ENCODE data around the gene CDH23. TPM values are rescaled to one million over a fixed set of nuclear protein-coding genes. Genes with fewer than 3 reads are reported as not detected.
A peak's percentile ranks its signal among the peaks of the same experiment; 100 is the strongest.

Gene CDH23
- polyA plus RNA-seq, 2 donors = 1.6 to 3.2 TPM

GRCh38 chr10:71589617-71590551 lies 193.2 kb downstream of the CDH23 start:
- no peaks in the 10 kb centered on the region for H3K4me1 ChIP-seq (ENCODE audit: control insufficient read depth in 2 of 2, insufficient read depth in 2 of 2, low read length in 1 of 2)
- H3K4me3 ChIP-seq (ENCODE audit: low read depth in 1 of 2, low read length in 2 of 2) = no peak overlapping the region
- no peaks in the 10 kb centered on the region for H3K36me3 ChIP-seq (ENCODE audit: control insufficient read depth in 2 of 2, insufficient read depth in 2 of 2, low read length in 1 of 2)
- no peaks in the 10 kb centered on the region for H3K9me3 ChIP-seq (ENCODE audit: control insufficient read depth in 2 of 2, insufficient read depth in 1 of 2, low read depth in 1 of 2, low read length in 1 of 2)
- H3K27ac ChIP-seq (ENCODE audit: low read depth in 2 of 2, low read length in 1 of 2) = no peak overlapping the region
- no peaks in the 10 kb centered on the region for H3K27me3 ChIP-seq (ENCODE audit: control insufficient read depth in 1 of 2, insufficient read depth in 2 of 2, low read length in 2 of 2)
- WGBS, 2 donors = 53% methylated on average over 14 of the region's 14 CpGs

- no peaks in the 10 kb centered on the region for H3K36me3 ChIP-seq (ENCODE audit: control insufficient read depth in 2 of 2, insufficient read depth in 2 of 2, low read length in 1 of 2)
These were observed 194.1 kb downstream of the CDH23 start for GRCh38 chr10:71590781-71591350.

GRCh38 chr10:71594934-71595571 lies 198.3 kb downstream of the CDH23 start:
- no peak overlapping the region for H3K27ac ChIP-seq (ENCODE audit: low read depth in 2 of 2, low read length in 1 of 2)

More at GRCh38 chr10:71590781-71591350, 194.1 kb downstream of the CDH23 start:
- Histone ChIP-seq H3K27ac (ENCODE audit: low read depth in 2 of 2, low read length in 1 of 2) (no peak overlapping the region), H3K4me3 (ENCODE audit: low read depth in 1 of 2, low read length in 2 of 2) (no peak overlapping the region), H3K9me3 (ENCODE audit: control insufficient read depth in 2 of 2, insufficient read depth in 1 of 2, low read depth in 1 of 2, low read length in 1 of 2) (no peaks in the 10 kb centered on the region), H3K27me3 (ENCODE audit: control insufficient read depth in 1 of 2, insufficient read depth in 2 of 2, low read length in 2 of 2) (no peaks in the 10 kb centered on the region), H3K4me1 (ENCODE audit: control insufficient read depth in 2 of 2, insufficient read depth in 2 of 2, low read length in 1 of 2) (no peaks in the 10 kb centered on the region)
- 82 to 86% methylated on average over 10 of the region's 10 CpGs for WGBS, 2 donors

DNA sequence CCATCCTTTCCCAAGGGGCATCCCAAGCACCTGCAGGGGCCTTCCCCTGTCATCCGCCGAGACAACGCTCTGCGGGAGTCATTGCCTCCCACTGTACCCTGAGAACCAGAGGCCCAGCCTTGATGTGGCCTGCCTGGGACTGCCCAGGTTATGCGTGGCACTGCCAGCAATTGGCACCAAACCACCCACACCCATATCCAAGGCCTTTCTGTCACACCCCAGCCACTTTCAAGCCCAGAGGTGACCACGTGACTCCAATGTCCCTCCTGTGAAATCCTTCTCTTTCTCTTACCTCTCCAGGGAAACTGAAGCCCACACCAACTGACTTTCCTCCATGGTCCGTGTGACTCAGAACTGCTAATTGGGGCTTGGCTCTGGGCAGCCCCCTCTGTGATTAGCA lies 198.9 kb downstream of the CDH23 start:
- Histone ChIP-seq H3K4me3 (ENCODE audit: low read depth in 1 of 2, low read length in 2 of 2) (no peak overlapping the region), H3K27me3 (ENCODE audit: control insufficient read depth in 1 of 2, insufficient read depth in 2 of 2, low read length in 2 of 2) (no peaks in the 10 kb centered on the region), H3K36me3 (ENCODE audit: control insufficient read depth in 2 of 2, insufficient read depth in 2 of 2, low read length in 1 of 2) (no peaks in the 10 kb centered on the region), H3K27ac (ENCODE audit: low read depth in 2 of 2, low read length in 1 of 2) (no peak overlapping the region), H3K4me1 (ENCODE audit: control insufficient read depth in 2 of 2, insufficient read depth in 2 of 2, low read length in 1 of 2) (no peaks in the 10 kb centered on the region), H3K9me3 (ENCODE audit: control insufficient read depth in 2 of 2, insufficient read depth in 1 of 2, low read depth in 1 of 2, low read length in 1 of 2) (no peaks in the 10 kb centered on the region)
- WGBS, 2 donors = 80 to 90% methylated on average over 7 of the region's 7 CpGs

More at GRCh38 chr10:71594934-71595571, 198.3 kb downstream of the CDH23 start:
- Histone ChIP-seq H3K9me3 (ENCODE audit: control insufficient read depth in 2 of 2, insufficient read depth in 1 of 2, low read depth in 1 of 2, low read length in 1 of 2) (no peaks in the 10 kb centered on the region), H3K36me3 (ENCODE audit: control insufficient read depth in 2 of 2, insufficient read depth in 2 of 2, low read length in 1 of 2) (no peaks in the 10 kb centered on the region), H3K27me3 (ENCODE audit: control insufficient read depth in 1 of 2, insufficient read depth in 2 of 2, low read length in 2 of 2) (no peaks in the 10 kb centered on the region), H3K4me1 (ENCODE audit: control insufficient read depth in 2 of 2, insufficient read depth in 2 of 2, low read length in 1 of 2) (no peaks in the 10 kb centered on the region), H3K4me3 (ENCODE audit: low read depth in 1 of 2, low read length in 2 of 2) (no peak overlapping the region)
- WGBS, 2 donors = 90 to 92% methylated on average over 8 of the region's 8 CpGs

DNA sequence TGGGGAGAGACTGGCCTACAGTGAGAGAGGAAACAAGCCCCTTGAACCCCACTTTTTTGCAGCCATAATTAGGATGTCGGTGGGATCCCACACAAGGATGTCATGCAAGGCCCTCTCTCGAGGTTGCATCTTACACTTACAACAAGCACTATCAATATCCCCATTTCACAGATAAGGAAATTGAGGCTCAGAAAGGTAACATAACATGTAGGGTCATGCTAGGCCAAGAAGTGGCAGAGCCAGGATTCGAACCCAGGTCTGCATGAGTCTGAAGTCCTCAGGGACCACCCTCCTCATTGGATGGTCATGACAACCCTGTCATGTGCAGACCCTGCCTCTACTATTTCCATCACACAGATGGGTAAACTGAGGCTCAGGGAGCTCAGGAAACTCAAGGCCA lies 199.4 kb downstream of the CDH23 start:
- no peaks in the 10 kb centered on the region for H3K4me1 ChIP-seq (ENCODE audit: control insufficient read depth in 2 of 2, insufficient read depth in 2 of 2, low read length in 1 of 2)
- H3K9me3 ChIP-seq (ENCODE audit: control insufficient read depth in 2 of 2, insufficient read depth in 1 of 2, low read depth in 1 of 2, low read length in 1 of 2) = no peaks in the 10 kb centered on the region
- WGBS, 2 donors = 92 to 96% methylated on average over 3 of the region's 3 CpGs
- H3K27ac ChIP-seq (ENCODE audit: low read depth in 2 of 2, low read length in 1 of 2) = no peak overlapping the region
- H3K36me3 ChIP-seq (ENCODE audit: control insufficient read depth in 2 of 2, insufficient read depth in 2 of 2, low read length in 1 of 2) = no peaks in the 10 kb centered on the region
- no peak overlapping the region for H3K4me3 ChIP-seq (ENCODE audit: low read depth in 1 of 2, low read length in 2 of 2)
- no peaks in the 10 kb centered on the region for H3K27me3 ChIP-seq (ENCODE audit: control insufficient read depth in 1 of 2, insufficient read depth in 2 of 2, low read length in 2 of 2)

GRCh38 chr10:71596759-71597158 lies 200.0 kb downstream of the CDH23 start:
- H3K4me1 ChIP-seq (ENCODE audit: control insufficient read depth in 2 of 2, insufficient read depth in 2 of 2, low read length in 1 of 2) = no peaks in the 10 kb centered on the region
- H3K27ac ChIP-seq (ENCODE audit: low read depth in 2 of 2, low read length in 1 of 2) = no peak overlapping the region
- H3K9me3 ChIP-seq (ENCODE audit: control insufficient read depth in 2 of 2, insufficient read depth in 1 of 2, low read depth in 1 of 2, low read length in 1 of 2) = no peaks in the 10 kb centered on the region
- no peaks in the 10 kb centered on the region for H3K36me3 ChIP-seq (ENCODE audit: control insufficient read depth in 2 of 2, insufficient read depth in 2 of 2, low read length in 1 of 2)
- 92 to 94% methylated on average over 8 of the region's 8 CpGs for WGBS, 2 donors
- H3K4me3 ChIP-seq (ENCODE audit: low read depth in 1 of 2, low read length in 2 of 2) = no peak overlapping the region
- no peaks in the 10 kb centered on the region for H3K27me3 ChIP-seq (ENCODE audit: control insufficient read depth in 1 of 2, insufficient read depth in 2 of 2, low read length in 2 of 2)

DNA sequence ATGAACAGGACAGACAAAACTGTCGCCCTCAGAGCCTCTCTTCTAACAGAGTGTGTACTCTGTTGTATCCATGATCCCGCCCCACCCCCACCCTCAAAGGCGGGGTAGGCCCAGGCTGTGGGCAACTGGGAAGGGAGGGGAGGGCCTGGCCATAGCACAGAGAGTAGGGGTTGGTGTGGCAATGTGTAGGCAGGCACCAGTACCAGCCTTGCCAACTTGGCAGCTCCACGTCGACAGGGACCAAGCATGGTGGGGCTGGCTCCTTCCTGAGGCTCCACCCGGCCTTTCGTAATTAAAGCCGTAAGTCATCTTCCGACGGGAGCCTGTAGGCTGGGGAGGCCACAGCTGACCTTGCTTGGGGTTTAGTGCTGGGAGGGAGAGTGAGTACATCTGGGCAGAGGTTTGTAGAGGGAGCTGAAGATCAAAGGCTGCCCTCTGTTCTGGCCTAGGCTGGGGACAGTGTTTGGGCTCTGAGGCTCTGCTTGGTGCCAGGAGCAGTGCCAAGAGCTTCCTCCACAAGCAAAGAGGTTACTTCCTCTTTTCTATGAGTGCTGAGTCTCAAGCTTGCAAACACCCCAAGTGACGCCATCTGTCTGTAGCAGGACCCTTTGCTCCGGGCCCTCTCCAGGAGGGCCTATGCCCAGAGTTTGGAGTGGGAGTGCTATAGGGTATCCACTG lies 201.2 kb downstream of the CDH23 start:
- H3K4me3 ChIP-seq (ENCODE audit: low read depth in 1 of 2, low read length in 2 of 2) = no peak overlapping the region
- no peaks in the 10 kb centered on the region for H3K4me1 ChIP-seq (ENCODE audit: control insufficient read depth in 2 of 2, insufficient read depth in 2 of 2, low read length in 1 of 2)
- 41 to 50% methylated on average over 12 of the region's 12 CpGs for WGBS, 2 donors
- no peaks in the 10 kb centered on the region for H3K36me3 ChIP-seq (ENCODE audit: control insufficient read depth in 2 of 2, insufficient read depth in 2 of 2, low read length in 1 of 2)
- peak overlapping the region; percentile 62 to 80 for H3K27ac ChIP-seq (ENCODE audit: low read depth in 2 of 2, low read length in 1 of 2)
- no peaks in the 10 kb centered on the region for H3K9me3 ChIP-seq (ENCODE audit: control insufficient read depth in 2 of 2, insufficient read depth in 1 of 2, low read depth in 1 of 2, low read length in 1 of 2)
- no peaks in the 10 kb centered on the region for H3K27me3 ChIP-seq (ENCODE audit: control insufficient read depth in 1 of 2, insufficient read depth in 2 of 2, low read length in 2 of 2)

DNA sequence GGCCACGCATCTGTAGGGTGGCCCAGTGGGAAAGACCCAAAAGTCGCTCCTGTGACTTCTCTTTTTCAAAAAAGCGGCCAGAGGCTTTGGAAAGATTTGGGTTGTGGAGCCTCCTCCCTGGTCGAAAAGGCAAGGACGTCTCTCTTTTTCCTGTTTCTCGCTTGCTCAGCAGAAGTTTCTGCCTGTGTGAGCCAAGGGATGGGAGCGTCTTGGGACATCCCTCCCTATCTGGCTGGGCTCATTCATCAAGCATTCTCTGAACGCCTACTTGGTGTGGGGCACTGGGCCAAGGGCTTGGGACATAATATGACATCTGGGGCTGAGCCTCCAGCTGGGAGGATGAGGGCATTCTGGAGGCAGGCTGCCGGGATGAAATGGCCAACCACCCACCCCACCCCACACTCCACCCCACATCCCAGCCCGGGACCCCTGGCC lies 201.9 kb downstream of the CDH23 start:
- Histone ChIP-seq H3K27ac (ENCODE audit: low read depth in 2 of 2, low read length in 1 of 2) (peak overlapping the region; percentile 62 to 80), H3K4me3 (ENCODE audit: low read depth in 1 of 2, low read length in 2 of 2) (no peak overlapping the region), H3K4me1 (ENCODE audit: control insufficient read depth in 2 of 2, insufficient read depth in 2 of 2, low read length in 1 of 2) (no peaks in the 10 kb centered on the region), H3K9me3 (ENCODE audit: control insufficient read depth in 2 of 2, insufficient read depth in 1 of 2, low read depth in 1 of 2, low read length in 1 of 2) (no peaks in the 10 kb centered on the region), H3K27me3 (ENCODE audit: control insufficient read depth in 1 of 2, insufficient read depth in 2 of 2, low read length in 2 of 2) (no peaks in the 10 kb centered on the region), H3K36me3 (ENCODE audit: control insufficient read depth in 2 of 2, insufficient read depth in 2 of 2, low read length in 1 of 2) (no peaks in the 10 kb centered on the region)
- WGBS, 2 donors = 53 to 60% methylated on average over 10 of the region's 10 CpGs

DNA sequence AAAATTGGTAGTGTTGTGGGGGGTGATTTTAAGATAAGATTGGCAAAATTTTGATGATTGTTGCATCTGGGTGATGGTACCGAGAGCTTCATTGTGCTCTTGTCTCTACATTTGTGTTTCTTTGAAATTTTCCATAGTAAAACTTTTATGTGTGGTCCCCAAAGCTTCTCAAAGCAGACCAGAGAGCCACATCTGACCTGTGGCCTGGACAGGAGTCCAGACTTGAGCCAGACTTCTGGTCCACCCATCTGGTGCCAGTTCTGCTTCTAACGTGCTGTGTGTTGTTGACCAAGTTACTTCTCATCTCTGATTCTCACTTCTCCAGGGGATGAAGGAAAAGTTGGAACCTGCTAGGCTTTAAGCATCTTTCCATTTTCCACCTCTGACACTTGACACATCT lies 202.8 kb downstream of the CDH23 start:
- H3K27ac ChIP-seq (ENCODE audit: low read depth in 2 of 2, low read length in 1 of 2) = no peak overlapping the region
- no peaks in the 10 kb centered on the region for H3K27me3 ChIP-seq (ENCODE audit: control insufficient read depth in 1 of 2, insufficient read depth in 2 of 2, low read length in 2 of 2)
- H3K4me3 ChIP-seq (ENCODE audit: low read depth in 1 of 2, low read length in 2 of 2) = no peak overlapping the region
- no peaks in the 10 kb centered on the region for H3K9me3 ChIP-seq (ENCODE audit: control insufficient read depth in 2 of 2, insufficient read depth in 1 of 2, low read depth in 1 of 2, low read length in 1 of 2)
- no peaks in the 10 kb centered on the region for H3K4me1 ChIP-seq (ENCODE audit: control insufficient read depth in 2 of 2, insufficient read depth in 2 of 2, low read length in 1 of 2)
- no peaks in the 10 kb centered on the region for H3K36me3 ChIP-seq (ENCODE audit: control insufficient read depth in 2 of 2, insufficient read depth in 2 of 2, low read length in 1 of 2)
- 83 to 87% methylated on average over 2 of the region's 2 CpGs for WGBS, 2 donors

Data from esophagus (tissue), 2 donors.